ENCODE results near the gene CAMSAP1.
A peak's percentile ranks its signal among the peaks of the same experiment; 100 is the strongest.
"Not testable (repeated sequence)": the region's sequence is repeated elsewhere in the genome, so short reads cannot be mapped to it uniquely, and the experiment has no call there.

Gene CAMSAP1

GRCh38 chr9:135951310-135951709 lies 44.0 kb upstream of the CAMSAP1 start:
- POLR2A ChIA-PET; CTCF ChIA-PET; H3K4me1 ChIP-seq (ENCODE audit: control extremely low read depth in 1 of 4, control insufficient read depth in 4 of 4, insufficient read depth in 4 of 4, low read length in 3 of 4); H3K4me3 ChIP-seq (ENCODE audit: control insufficient read depth in 1 of 7, extremely low read depth in 1 of 7, insufficient read depth in 4 of 7, low read depth in 2 of 7, low read length in 6 of 7); DNase-seq; H3K9me3 ChIP-seq (ENCODE audit: control extremely low read depth in 1 of 5, control insufficient read depth in 4 of 5, insufficient read depth in 2 of 5, low read depth in 1 of 5, low read length in 4 of 5); H3K27me3 ChIP-seq (replicated peaks in 2 of 5; ENCODE audit: control insufficient read depth in 4 of 5, insufficient read depth in 5 of 5, low read length in 4 of 5): not testable (repeated sequence)
- 100% methylated on average over 5 of the region's 8 CpGs for WGBS (ENCODE audit: insufficient coverage)
- peak overlapping the region in 1 of 2 experiments; percentile 34 for H3K27ac ChIP-seq (ENCODE audit: insufficient read depth in 1 of 2, low read depth in 1 of 2, low read length in 2 of 2, poor library complexity in 1 of 2, severe bottlenecking in 2 of 2)
- peaks cover 7 to 68% (median 54%) of the 10 kb centered on the region in 4 experiments for H3K36me3 ChIP-seq (ENCODE audit: control insufficient read depth in 4 of 4, insufficient read depth in 4 of 4, low read length in 3 of 4)

DNA sequence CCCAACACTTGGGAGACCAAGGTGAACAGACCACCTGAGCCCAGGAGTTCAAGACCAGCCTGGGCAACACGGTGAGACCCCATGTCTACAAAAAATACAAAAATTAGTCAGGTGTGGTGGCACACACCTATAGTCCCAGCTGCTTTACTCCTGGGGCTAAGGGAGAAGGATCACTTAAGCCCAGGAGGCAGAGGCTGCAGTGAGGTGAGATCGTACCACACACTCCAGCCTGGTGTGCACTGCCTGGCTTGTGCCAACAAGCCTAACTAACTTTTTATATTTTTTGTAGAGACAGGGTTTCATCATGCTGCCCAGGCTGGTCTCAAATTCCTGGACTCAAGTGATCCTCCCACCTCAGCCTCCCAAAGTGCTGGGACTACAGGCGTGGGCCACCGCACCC lies 43.5 kb upstream of the CAMSAP1 start:
- 90% methylated on average over 2 of the region's 4 CpGs for WGBS (ENCODE audit: insufficient coverage)
- POLR2A ChIA-PET; H3K27me3 ChIP-seq (replicated peaks in 2 of 5; ENCODE audit: control insufficient read depth in 4 of 5, insufficient read depth in 5 of 5, low read length in 4 of 5); H3K4me3 ChIP-seq (ENCODE audit: control insufficient read depth in 1 of 7, extremely low read depth in 1 of 7, insufficient read depth in 4 of 7, low read depth in 2 of 7, low read length in 6 of 7); H3K9me3 ChIP-seq (ENCODE audit: control extremely low read depth in 1 of 5, control insufficient read depth in 4 of 5, insufficient read depth in 2 of 5, low read depth in 1 of 5, low read length in 4 of 5); DNase-seq; H3K4me1 ChIP-seq (ENCODE audit: control extremely low read depth in 1 of 4, control insufficient read depth in 4 of 4, insufficient read depth in 4 of 4, low read length in 3 of 4); CTCF ChIA-PET: not testable (repeated sequence)
- Histone ChIP-seq H3K36me3 (ENCODE audit: control insufficient read depth in 4 of 4, insufficient read depth in 4 of 4, low read length in 3 of 4) (peaks cover 7 to 72% (median 58%) of the 10 kb centered on the region in 4 experiments), H3K27ac (ENCODE audit: insufficient read depth in 1 of 2, low read depth in 1 of 2, low read length in 2 of 2, poor library complexity in 1 of 2, severe bottlenecking in 2 of 2) (peak overlapping the region in 1 of 2 experiments; percentile 34)

DNA sequence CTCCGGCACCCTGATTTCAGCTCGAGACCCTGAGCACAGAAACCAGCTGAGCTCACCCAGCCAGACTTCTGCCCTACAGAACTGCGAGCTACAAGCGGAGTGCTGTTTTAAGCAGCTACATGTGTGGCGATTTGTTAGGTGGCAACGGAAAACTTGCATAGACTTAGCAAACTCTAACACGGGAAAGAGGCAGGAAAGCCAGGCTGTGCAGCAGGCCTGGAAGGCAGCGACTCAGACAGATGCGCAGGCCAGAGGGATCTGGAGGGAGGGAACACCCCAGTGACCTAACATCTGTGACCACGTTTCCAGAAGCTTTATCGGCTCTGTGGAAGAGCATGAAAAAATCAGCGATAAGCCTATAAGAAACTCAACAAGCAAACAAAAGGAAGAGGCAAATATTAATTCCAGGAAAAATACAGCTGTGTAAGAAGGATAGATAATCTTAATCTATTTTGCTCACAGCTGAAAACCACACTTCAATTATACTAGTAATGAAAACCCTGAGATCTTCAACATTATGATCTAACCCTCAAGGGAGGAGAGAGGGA lies 42.9 kb upstream of the CAMSAP1 start:
- H3K27ac ChIP-seq (ENCODE audit: insufficient read depth in 1 of 2, low read depth in 1 of 2, low read length in 2 of 2, poor library complexity in 1 of 2, severe bottlenecking in 2 of 2), result peak overlapping the region in 1 of 2 experiments; percentile 67
- POLR2A ChIA-PET, result no interaction called here
- no peaks in the 10 kb centered on the region for H3K27me3 ChIP-seq (replicated peaks in 2 of 5; ENCODE audit: control insufficient read depth in 4 of 5, insufficient read depth in 5 of 5, low read length in 4 of 5)
- H3K4me1 ChIP-seq (ENCODE audit: control extremely low read depth in 1 of 4, control insufficient read depth in 4 of 4, insufficient read depth in 4 of 4, low read length in 3 of 4), result no peaks in the 10 kb centered on the region
- H3K4me3 ChIP-seq (ENCODE audit: control insufficient read depth in 1 of 7, extremely low read depth in 1 of 7, insufficient read depth in 4 of 7, low read depth in 2 of 7, low read length in 6 of 7), result no peak overlapping the region
- WGBS (ENCODE audit: insufficient coverage), result 99% methylated on average over 10 of the region's 12 CpGs
- CTCF ChIA-PET, result interaction anchor here (0.8 kb wide), 1 partner anchor 9 kb away, joined by 3 read pairs; no protein-coding TSS in a partner anchor
- no peak for DNase-seq
- H3K9me3 ChIP-seq (ENCODE audit: control extremely low read depth in 1 of 5, control insufficient read depth in 4 of 5, insufficient read depth in 2 of 5, low read depth in 1 of 5, low read length in 4 of 5), result no peaks in the 10 kb centered on the region
- peaks cover 7 to 74% (median 63%) of the 10 kb centered on the region in 4 experiments for H3K36me3 ChIP-seq (ENCODE audit: control insufficient read depth in 4 of 4, insufficient read depth in 4 of 4, low read length in 3 of 4)

- Histone ChIP-seq H3K27ac (ENCODE audit: insufficient read depth in 1 of 2, low read depth in 1 of 2, low read length in 2 of 2, poor library complexity in 1 of 2, severe bottlenecking in 2 of 2) (peak overlapping the region in 1 of 2 experiments; percentile 67), H3K9me3 (ENCODE audit: control extremely low read depth in 1 of 5, control insufficient read depth in 4 of 5, insufficient read depth in 2 of 5, low read depth in 1 of 5, low read length in 4 of 5) (no peaks in the 10 kb centered on the region), H3K27me3 (replicated peaks in 2 of 5; ENCODE audit: control insufficient read depth in 4 of 5, insufficient read depth in 5 of 5, low read length in 4 of 5) (no peaks in the 10 kb centered on the region), H3K4me3 (ENCODE audit: control insufficient read depth in 1 of 7, extremely low read depth in 1 of 7, insufficient read depth in 4 of 7, low read depth in 2 of 7, low read length in 6 of 7) (no peak overlapping the region), H3K4me1 (ENCODE audit: control extremely low read depth in 1 of 4, control insufficient read depth in 4 of 4, insufficient read depth in 4 of 4, low read length in 3 of 4) (no peaks in the 10 kb centered on the region), H3K36me3 (ENCODE audit: control insufficient read depth in 4 of 4, insufficient read depth in 4 of 4, low read length in 3 of 4) (peaks cover 6 to 76% (median 68%) of the 10 kb centered on the region in 4 experiments)
- WGBS (ENCODE audit: insufficient coverage), result 99% methylated on average over 23 of the region's 26 CpGs
- CTCF ChIA-PET, result interaction anchor here (0.8 kb wide), 1 partner anchor 9 kb away, joined by 3 read pairs; no protein-coding TSS in a partner anchor
- DNase-seq, result no peak
- POLR2A ChIA-PET, result no interaction called here
Observed at GRCh38 chr9:135949501-135950134, 42.3 kb upstream of the CAMSAP1 start.

- ChIA-PET POLR2A (no interaction called here), CTCF (no interaction called here)
- Histone ChIP-seq H3K9me3 (ENCODE audit: control extremely low read depth in 1 of 5, control insufficient read depth in 4 of 5, insufficient read depth in 2 of 5, low read depth in 1 of 5, low read length in 4 of 5) (no peaks in the 10 kb centered on the region), H3K27ac (ENCODE audit: insufficient read depth in 1 of 2, low read depth in 1 of 2, low read length in 2 of 2, poor library complexity in 1 of 2, severe bottlenecking in 2 of 2) (peak overlapping the region in 1 of 2 experiments; percentile 67), H3K27me3 (replicated peaks in 2 of 5; ENCODE audit: control insufficient read depth in 4 of 5, insufficient read depth in 5 of 5, low read length in 4 of 5) (no peaks in the 10 kb centered on the region), H3K4me3 (ENCODE audit: control insufficient read depth in 1 of 7, extremely low read depth in 1 of 7, insufficient read depth in 4 of 7, low read depth in 2 of 7, low read length in 6 of 7) (no peak overlapping the region), H3K36me3 (ENCODE audit: control insufficient read depth in 4 of 4, insufficient read depth in 4 of 4, low read length in 3 of 4) (peaks cover 8 to 77% (median 68%) of the 10 kb centered on the region in 4 experiments), H3K4me1 (ENCODE audit: control extremely low read depth in 1 of 4, control insufficient read depth in 4 of 4, insufficient read depth in 4 of 4, low read length in 3 of 4) (no peaks in the 10 kb centered on the region)
- WGBS (ENCODE audit: insufficient coverage), result 100% methylated on average over 3 of the region's 4 CpGs
- DNase-seq, result no peak
Observed at GRCh38 chr9:135948968-135949367, 41.6 kb upstream of the CAMSAP1 start.

- WGBS (ENCODE audit: insufficient coverage), result 98% methylated on average over 9 of the region's 11 CpGs
- Histone ChIP-seq H3K4me1 (ENCODE audit: control extremely low read depth in 1 of 4, control insufficient read depth in 4 of 4, insufficient read depth in 4 of 4, low read length in 3 of 4) (no peaks in the 10 kb centered on the region), H3K9me3 (ENCODE audit: control extremely low read depth in 1 of 5, control insufficient read depth in 4 of 5, insufficient read depth in 2 of 5, low read depth in 1 of 5, low read length in 4 of 5) (no peaks in the 10 kb centered on the region), H3K27me3 (replicated peaks in 2 of 5; ENCODE audit: control insufficient read depth in 4 of 5, insufficient read depth in 5 of 5, low read length in 4 of 5) (no peaks in the 10 kb centered on the region), H3K27ac (ENCODE audit: insufficient read depth in 1 of 2, low read depth in 1 of 2, low read length in 2 of 2, poor library complexity in 1 of 2, severe bottlenecking in 2 of 2) (peak overlapping the region in 1 of 2 experiments; percentile 67), H3K4me3 (ENCODE audit: control insufficient read depth in 1 of 7, extremely low read depth in 1 of 7, insufficient read depth in 4 of 7, low read depth in 2 of 7, low read length in 6 of 7) (no peak overlapping the region), H3K36me3 (ENCODE audit: control insufficient read depth in 4 of 4, insufficient read depth in 4 of 4, low read length in 3 of 4) (peaks cover 10 to 80% (median 69%) of the 10 kb centered on the region in 4 experiments)
- DNase-seq, result no peak
- ChIA-PET CTCF (no interaction called here), POLR2A (no interaction called here)
Observed at GRCh38 chr9:135948446-135948845, 41.1 kb upstream of the CAMSAP1 start.

GRCh38 chr9:135947582-135947981 lies 40.2 kb upstream of the CAMSAP1 start:
- Histone ChIP-seq H3K4me1 (ENCODE audit: control extremely low read depth in 1 of 4, control insufficient read depth in 4 of 4, insufficient read depth in 4 of 4, low read length in 3 of 4) (no peaks in the 10 kb centered on the region), H3K27ac (ENCODE audit: insufficient read depth in 1 of 2, low read depth in 1 of 2, low read length in 2 of 2, poor library complexity in 1 of 2, severe bottlenecking in 2 of 2) (no peak overlapping the region), H3K4me3 (ENCODE audit: control insufficient read depth in 1 of 7, extremely low read depth in 1 of 7, insufficient read depth in 4 of 7, low read depth in 2 of 7, low read length in 6 of 7) (no peak overlapping the region), H3K36me3 (ENCODE audit: control insufficient read depth in 4 of 4, insufficient read depth in 4 of 4, low read length in 3 of 4) (peaks cover 10 to 75% (median 65%) of the 10 kb centered on the region in 4 experiments), H3K27me3 (replicated peaks in 2 of 5; ENCODE audit: control insufficient read depth in 4 of 5, insufficient read depth in 5 of 5, low read length in 4 of 5) (no peaks in the 10 kb centered on the region), H3K9me3 (ENCODE audit: control extremely low read depth in 1 of 5, control insufficient read depth in 4 of 5, insufficient read depth in 2 of 5, low read depth in 1 of 5, low read length in 4 of 5) (no peaks in the 10 kb centered on the region)
- CTCF ChIA-PET, result no interaction called here
- POLR2A ChIA-PET, result no interaction called here
- no peak for DNase-seq
- WGBS (ENCODE audit: insufficient coverage), result 98% methylated on average over 9 of the region's 18 CpGs

Measured in common myeloid progenitor, CD34-positive (primary cell).